ENCODE data around the gene GALP.
"Not testable (repeated sequence)": the region's sequence is repeated elsewhere in the genome, so short reads cannot be mapped to it uniquely, and the experiment has no call there.

The GALP gene

DNA sequence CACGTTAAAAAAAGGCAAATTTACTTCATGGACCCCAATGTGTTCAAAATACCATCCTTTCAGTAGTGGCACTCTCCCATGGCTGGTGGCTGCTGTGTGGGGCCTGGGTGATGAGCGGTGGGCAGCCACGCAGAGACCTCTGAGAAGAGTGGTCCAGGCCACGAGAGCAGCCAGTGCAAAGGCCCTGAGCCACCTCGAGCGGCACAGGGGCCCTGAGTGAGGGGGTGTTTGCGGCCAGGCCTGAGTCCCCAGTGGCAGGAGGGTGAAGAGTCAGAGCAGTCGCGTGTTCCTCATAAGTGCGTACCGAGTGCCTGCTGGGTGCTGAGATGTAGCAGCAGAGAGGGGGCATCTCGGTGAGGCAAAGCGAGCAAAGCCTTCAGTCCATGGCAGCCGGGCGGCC lies 27.7 kb upstream of the GALP start:
- no peak for DNase-seq (ENCODE audit: low read depth in 2 of 2)

DNA sequence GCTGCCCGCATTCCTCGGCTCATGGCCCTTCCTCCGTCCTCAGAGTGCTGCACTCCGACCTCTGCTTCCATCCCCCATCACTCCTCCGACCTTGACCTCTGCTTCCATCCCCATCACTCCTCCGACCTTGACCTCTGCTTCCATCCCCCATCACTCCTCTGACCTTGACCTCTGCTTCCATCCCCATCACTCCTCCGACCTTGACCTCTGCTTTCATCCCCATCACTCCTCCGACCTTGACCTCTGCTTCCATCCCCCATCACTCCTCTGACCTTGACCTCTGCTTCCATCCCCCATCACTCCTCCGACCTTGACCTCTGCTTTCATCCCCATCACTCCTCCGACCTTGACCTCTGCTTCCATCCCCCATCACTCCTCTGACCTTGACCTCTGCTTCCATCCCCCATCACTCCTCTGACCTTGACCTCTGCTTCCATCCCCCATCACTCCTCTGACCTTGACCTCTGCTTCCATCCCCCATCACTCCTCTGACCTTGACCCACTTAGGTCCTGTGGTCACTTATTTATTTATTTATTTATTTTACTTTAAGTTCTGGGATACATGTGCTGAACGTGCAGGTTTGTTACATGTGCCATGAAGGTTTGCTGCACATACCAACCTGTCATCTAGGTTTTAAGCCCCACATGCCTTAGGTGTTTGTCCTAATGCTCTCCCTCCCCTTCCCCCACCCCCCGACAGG lies 26.7 kb upstream of the GALP start:
- not testable (repeated sequence) for DNase-seq (ENCODE audit: low read depth in 2 of 2)

DNA sequence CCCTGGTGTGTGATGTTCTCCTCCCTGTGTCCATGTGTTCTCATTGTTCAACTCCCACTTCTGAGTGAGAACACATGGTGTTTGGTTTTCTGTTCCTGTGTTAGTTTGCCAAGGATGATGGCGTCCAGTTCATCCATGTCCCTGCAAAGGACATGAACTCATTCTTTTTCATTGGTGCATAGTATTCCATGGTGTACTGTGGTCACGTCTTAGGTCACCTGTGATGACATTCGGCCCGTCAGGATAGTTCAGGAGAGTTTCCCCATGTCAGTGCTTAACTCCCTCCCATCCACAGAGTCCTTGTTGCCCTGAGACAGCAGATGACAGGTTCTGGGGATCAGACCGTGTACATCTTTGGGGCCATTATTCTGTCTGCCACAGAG lies 26.2 kb upstream of the GALP start:
- DNase-seq (ENCODE audit: low read depth in 2 of 2), result no peak

DNA sequence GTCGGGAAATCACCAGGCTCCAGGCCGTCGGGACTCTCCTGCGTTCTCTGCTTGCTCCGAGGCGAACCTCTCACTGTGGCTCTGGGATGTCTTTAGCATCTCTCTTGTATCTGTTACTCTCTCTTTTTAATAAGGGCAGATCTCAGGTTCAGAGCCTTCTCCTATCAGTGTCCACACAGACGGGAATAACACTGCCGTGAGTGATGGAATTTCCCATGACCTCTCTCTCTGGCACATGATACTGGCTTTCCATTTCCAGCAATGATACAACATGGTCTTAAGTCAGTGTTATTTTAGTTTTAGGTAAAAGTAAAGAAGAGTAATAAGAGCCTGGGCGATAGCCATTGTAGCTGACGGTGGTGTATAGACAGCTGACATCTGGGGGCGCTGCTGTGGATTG lies 25.4 kb upstream of the GALP start:
- DNase-seq (ENCODE audit: low read depth in 2 of 2), result no peak

DNA sequence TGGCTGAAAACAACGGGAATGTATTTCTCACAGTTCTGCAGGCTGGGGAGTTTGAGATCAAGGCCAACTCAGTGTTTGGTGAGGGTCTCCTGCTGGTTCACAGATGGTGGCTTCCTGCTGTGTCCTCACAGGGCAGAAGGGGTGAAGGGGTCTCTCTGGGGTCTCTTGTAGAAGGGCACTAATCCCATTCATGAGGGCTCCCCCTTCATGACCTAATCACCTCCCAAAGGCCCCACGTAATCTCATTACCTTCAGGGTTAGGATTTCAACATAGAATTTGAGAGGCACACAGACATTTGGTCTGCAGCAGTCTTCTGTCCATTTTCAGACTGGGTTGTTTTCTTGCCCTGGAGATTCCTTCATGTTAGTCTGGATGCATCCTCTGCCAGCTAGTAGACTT lies 23.2 kb upstream of the GALP start:
- no peak for DNase-seq (ENCODE audit: low read depth in 2 of 2)

DNA sequence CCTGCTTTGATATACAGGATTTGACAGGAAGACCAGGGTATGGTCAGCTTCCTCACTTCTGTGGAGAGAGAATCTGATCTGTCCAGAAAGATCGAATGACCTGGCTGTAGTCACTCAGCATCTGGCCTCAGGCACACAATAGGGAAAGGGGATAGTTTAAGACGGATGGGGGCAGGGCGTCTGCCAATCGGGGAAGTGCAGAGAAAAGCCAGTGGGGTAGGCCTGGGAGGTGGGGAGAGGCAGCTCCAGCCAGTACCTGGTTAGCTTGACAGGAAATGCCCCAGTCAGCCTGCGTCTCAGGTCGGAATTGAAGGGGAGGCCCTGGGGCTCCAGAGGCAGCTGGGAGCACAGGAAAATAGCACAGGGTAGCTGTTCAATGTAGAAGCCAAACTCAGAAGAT lies 22.3 kb upstream of the GALP start:
- no peak for DNase-seq (ENCODE audit: low read depth in 2 of 2)

DNA sequence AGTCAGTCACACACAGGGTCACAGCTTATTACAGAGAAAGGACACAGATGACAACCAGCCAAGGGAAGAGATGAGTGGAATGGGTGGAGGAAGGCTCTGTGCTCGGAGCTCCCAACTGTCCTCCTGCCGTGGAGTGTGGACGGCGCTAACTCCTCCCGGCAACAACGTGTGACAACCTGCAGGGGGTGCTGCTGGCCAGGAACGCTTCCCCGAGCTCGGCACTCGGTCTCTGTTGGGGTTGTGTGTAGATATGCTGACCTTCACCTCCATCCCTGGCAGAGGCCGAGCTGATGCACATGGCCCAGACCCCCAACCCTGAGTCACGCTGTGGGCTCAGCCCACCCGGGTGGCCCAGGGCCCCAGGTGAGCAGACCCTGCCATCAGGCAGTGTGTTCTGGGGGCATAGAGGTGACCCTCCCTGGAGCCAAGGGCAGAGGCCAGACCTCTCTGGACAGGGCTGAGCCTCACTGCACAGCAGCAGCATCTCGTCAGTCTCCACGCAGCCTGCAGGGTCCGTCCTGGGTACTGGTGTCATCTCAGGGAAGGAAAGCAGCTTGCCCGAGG lies 20.6 kb upstream of the GALP start:
- DNase-seq (ENCODE audit: low read depth in 2 of 2), result no peak

DNA sequence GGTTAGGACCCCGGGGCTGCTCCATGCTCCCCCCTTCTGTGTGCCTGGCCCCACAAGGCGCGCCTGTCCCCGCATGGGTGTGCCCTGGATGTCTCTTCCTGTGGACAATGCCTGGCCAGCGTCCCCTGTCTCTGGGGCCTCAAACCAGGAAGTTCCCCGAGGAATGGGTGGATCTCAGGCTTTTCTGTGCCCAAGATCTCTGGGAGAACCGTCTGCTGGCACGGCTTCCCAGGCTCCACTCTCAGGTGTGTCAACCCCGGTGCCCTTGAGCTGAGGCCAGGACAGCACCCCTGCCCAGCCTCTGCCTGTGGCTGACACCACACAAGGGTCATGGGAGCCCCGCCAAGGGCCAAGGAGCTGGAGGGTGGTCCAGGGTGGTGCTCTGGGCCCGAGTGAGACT lies 19.0 kb upstream of the GALP start:
- no peak for DNase-seq (ENCODE audit: low read depth in 2 of 2)

DNA sequence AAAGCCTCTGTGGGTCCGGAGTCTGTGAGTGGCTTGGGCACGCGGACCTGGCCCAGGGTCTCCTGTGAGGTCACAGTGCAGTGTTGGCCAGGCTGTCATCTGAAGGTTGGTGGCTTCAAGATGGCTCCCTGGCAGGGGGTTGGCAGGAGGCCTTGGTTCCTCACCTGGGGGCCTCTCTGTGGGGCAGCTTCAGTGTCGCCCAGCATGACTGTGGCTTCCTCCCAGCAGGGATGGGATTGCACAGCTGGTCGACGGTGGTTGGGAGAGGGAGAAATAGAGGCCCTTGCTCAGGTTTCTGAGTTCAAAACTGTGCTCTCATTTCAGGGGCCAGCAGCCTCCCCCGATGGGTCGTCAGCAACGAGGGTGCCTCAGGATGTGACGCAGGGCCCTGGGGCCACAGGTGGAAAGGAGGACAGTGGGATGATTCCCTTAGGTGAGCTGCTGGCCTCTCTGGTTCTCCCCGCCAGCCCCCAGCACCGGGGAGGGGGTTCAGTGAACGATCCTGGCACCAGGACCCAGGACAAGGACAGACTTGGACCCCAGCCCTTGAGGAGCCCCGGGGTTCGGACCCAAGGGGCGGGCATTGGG lies 17.5 kb upstream of the GALP start:
- DNase-seq (ENCODE audit: low read depth in 2 of 2), result no peak

DNA sequence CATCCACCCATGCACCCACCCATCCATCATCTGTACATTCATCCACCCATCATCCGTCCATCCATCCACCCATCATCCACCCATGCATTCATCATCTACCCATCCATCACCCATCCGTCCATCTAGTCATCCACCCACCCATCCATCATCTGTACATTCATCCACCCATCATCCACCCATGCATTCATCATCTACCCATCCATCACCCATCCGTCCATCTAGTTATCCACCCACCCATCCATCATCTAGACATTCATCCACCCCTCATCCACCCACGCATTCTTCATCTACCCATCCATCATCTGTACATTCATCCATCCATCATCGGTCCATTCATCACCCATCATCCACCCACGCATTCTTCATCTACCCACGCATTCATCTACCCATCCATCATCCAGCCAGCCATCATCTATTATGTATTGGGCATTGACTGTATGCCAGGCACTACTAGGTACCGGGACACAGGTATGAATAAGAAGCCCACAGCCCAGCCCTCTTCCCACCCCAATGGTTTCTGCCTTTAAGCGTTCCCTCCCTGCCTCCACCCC lies 16.7 kb upstream of the GALP start:
- DNase-seq (ENCODE audit: low read depth in 2 of 2), result no peak

DNA sequence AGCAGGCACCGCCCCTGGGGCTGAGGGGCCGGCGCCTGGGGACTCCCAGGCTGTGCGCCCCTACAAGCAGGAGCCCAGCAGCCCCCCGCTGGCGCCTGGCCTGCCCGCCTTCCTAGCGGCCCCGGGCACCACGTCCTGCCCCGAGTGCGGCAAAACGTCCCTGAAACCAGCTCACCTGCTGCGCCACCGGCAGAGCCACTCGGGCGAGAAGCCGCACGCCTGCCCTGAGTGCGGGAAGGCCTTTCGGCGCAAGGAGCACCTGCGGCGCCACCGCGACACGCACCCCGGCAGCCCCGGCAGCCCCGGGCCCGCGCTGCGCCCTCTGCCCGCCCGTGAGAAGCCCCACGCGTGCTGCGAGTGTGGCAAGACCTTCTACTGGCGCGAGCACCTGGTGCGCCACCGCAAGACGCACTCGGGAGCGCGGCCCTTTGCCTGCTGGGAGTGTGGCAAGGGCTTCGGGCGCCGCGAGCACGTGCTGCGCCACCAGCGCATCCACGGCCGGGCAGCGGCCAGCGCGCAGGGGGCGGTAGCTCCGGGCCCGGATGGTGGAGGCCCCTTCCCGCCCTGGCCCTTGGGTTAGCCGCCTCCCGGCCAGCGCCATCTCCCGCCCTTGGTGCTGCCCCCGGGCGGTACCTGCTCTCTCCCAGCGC lies 16.1 kb upstream of the GALP start:
- no peak for DNase-seq (ENCODE audit: low read depth in 2 of 2)

DNA sequence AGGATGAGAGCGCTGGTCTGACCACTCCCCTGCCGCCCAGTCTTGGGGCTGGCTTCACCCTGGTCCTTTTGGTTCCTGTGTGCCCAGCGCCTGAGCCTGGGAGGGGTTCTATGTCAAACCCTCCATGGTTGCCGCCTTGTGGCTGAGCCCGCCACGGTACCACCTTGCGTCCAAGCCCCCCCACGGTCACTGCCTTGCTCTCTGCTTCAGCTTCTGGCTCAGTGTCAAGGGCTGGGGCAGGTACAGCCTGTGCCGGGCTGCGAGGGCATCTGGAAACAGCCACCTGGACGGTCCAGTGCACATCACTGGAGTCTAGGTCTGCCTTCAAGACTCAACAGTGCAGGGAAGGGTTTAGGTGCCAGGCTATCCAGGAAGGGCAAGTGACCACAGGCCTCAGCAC lies 14.3 kb upstream of the GALP start:
- DNase-seq (ENCODE audit: low read depth in 2 of 2), result no peak

DNA sequence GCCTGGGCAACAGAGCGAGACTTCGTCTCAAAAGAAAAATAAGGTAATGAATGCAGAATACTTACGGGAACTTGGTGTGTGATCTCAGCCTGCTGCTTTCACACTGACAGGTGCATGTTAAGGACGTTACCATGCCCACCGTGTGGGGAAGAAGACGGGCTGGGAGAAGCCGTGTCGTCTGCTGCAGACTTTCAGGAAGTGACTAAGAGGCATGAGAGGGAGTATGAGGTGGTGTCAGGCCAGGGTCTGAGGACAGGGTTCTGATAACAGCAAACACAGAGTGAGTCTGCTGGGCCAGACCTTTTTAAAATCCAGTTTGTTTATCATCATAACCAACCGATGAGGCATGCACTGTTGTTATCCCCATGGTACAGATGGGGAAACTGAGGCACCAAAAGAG lies 13.6 kb upstream of the GALP start:
- DNase-seq (ENCODE audit: low read depth in 2 of 2), result no peak

DNA sequence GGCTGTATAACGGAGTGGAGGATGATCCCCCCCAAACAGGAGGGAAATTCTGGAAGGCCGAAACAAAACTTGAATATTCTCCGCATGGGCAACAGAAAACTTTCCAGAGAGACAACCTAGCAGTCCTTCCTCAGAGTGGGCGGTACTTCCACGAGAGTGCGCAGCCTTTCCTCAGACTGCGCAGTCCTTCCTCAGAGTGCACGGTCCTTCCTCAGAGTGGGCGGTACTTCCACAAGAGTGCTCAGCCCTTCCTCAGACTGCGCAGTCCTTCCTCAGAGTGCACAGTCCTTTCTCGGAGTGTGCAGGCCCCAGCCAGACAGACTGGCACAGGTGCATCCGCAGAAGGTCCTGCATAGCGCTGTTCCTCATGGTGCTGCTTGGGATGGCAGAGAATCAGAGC lies 12.7 kb upstream of the GALP start:
- no peak for DNase-seq (ENCODE audit: low read depth in 2 of 2)

DNA sequence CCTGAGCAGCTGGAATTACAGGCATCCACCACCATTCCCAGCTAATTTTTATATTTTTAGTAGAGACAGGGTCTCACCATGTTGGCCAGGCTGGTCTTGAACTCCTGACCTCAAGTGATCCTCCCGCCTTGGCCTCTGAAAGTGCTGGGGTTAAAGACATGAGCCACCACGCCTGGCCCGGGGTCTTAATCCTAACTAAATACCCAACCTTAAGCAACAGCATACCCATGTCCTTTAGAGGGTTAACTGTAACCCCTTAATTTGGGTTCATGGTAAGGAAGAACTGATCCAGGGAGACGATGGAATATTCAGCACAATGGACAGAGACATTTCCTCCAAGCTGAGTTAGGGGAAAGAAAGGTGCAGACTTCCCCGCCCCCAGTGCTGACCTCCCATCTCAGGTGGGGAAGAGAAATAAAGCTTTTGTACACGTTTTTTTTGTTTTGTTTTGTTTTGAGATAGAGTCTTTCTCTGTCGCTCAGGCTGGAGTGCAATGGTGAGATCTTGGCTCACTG lies 8.7 kb upstream of the GALP start:
- DNase-seq (ENCODE audit: low read depth in 2 of 2), result no peak

DNA sequence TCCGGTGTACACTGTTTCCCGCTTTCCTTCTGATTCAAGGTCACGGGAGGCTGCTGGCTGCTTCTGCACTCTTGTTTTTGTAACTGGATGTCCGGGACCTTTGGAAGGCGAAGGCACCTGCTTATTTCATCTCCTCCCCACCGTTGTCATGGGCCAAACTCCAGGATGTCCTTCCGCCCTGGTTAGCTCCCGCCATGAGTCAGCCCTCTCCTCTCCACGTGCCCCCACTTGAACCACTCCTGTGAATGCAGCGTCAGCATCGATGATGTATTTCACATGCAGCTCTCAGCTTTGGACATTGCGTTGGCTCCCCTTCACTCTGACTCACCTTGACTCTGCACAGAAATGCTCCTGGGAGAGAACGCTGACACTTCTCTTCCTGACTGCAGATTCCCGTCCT lies 5.5 kb upstream of the GALP start:
- DNase-seq (ENCODE audit: low read depth in 2 of 2), result no peak

DNA sequence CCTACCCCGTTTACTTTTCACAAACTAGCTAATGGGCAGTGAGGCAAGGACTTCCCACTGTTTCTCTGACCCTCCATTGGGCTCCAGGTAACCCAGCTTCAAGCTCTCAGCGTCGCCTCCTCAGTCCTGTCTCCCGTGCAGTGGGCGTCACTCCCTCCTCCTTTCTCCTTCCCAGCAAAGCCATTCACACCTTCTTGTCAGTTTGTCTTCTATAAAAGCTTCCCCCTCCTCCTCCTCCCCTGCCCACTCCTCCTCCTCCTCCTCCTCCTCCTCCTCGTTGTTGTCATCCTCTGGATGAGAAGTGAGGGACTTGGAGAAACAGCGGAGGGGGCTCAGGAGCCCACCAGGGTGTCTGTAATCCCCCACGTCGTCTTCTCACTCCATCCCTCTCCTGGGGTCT lies 1.7 kb upstream of the GALP start:
- no peak for DNase-seq (ENCODE audit: low read depth in 2 of 2)

DNA sequence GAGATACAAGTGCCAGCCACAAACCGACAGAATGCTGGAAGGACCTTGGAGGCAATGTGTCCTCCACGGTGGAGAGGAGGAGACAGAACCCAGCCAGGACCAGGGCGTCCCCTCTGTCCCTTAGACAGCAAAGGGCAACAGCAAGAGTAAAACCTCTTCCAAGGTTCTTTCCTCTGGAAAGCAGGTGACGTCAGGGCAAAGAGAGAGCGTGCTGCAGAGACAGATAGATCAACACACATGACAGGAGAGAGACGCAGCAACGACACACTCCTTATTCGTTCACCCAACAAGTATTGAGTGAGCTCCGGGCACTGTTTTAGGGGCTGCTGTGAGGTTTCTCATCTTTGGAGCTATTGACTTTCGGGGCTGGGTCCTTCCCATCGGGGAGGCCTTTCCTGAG lies 1.3 kb upstream of the GALP start:
- no peak for DNase-seq (ENCODE audit: low read depth in 2 of 2)

DNA sequence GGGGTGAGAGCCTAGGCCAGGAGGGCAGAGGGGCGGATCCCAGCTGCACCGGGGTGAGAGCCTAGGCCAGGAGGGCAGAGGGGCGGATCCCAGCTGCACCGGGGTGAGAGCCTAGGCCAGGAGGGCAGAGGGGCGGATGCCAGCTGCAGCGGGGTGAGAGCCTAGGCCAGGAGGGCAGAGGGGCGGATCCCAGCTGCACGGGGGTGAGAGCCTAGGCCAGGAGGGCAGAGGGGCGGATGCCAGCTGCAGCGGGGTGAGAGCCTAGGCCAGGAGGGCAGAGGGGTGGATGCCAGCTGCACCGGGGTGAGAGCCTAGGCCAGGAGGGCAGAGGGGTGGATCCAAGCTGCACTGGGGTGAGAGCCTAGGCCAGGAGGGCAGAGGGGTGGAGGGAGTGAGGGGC lies 502 bp downstream of the GALP start:
- not testable (repeated sequence) for DNase-seq (ENCODE audit: low read depth in 2 of 2)

DNA sequence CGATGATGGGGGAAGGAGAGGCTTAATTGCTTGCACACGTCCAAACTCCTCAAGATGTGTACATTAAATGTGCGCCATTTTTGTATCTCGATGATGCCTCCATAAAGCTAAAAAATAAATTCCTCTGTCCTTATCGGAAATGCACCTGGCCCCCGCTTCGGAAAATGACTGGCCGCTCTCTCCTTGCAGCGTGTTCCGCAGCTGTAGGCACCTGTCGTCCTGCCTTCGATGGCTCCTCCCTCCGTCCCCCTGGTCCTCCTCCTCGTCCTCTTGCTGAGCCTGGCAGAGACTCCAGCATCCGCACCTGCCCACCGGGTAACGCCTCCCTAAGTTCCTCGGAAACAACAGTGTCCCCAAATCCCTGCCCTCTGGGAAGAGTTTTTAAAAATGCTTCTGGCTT lies 1.1 kb downstream of the GALP start:
- DNase-seq (ENCODE audit: low read depth in 2 of 2), result no peak

DNA sequence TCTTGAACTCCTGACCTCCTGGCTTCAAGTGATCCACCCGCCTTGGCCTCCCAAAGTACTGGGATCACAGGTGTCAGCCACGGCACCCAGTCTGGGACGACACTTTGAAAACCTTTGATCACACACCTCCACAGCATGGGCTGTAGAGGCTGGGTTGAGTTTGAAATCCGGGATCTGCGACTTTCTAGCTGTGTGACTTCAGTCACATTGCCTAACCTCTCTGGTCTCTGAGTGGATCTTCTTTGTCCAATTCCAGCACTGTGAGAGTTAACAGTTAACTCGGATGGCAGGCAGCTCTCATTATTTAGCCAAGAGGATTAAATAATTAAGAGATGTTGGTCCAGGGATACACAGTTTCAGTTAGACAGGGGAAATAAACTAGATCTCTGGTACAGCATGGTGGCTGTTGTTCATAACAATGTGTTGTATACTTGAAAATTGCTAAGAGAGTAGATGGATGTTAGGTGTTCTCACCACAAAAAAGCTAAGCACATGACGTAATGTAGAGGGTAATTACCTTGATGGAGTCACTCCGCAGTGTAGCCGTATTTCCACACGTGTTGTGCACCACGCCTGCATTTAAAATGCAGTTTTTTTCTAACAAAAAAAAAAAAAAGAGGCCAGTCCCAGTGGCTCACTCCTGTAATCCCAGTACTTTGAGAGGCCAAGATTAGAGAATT lies 1.9 kb downstream of the GALP start:
- DNase-seq (ENCODE audit: low read depth in 2 of 2), result no peak

DNA sequence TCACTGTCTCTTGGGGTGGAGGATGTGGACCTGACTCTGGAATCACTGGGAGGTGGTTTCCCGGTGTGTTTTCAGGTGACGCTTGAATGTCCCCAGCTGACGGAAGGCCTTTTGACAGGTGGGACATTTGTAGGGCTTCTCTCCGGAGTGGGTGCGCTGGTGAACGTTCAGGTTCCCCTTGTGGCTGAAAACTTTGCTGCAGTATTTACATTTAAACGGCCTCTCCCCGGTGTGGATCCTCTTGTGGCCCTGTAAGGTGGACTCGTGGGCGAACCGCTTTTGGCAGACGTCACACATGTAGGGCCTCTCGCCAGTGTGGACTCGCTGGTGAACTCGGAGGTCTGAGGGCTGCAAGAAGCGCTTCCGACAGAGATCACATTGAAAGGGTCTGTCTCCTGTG lies 14.0 kb downstream of the GALP start:
- no peak for DNase-seq (ENCODE audit: low read depth in 2 of 2)
